ENCODE measurements around the gene CRADD.

CRADD gene

DNA sequence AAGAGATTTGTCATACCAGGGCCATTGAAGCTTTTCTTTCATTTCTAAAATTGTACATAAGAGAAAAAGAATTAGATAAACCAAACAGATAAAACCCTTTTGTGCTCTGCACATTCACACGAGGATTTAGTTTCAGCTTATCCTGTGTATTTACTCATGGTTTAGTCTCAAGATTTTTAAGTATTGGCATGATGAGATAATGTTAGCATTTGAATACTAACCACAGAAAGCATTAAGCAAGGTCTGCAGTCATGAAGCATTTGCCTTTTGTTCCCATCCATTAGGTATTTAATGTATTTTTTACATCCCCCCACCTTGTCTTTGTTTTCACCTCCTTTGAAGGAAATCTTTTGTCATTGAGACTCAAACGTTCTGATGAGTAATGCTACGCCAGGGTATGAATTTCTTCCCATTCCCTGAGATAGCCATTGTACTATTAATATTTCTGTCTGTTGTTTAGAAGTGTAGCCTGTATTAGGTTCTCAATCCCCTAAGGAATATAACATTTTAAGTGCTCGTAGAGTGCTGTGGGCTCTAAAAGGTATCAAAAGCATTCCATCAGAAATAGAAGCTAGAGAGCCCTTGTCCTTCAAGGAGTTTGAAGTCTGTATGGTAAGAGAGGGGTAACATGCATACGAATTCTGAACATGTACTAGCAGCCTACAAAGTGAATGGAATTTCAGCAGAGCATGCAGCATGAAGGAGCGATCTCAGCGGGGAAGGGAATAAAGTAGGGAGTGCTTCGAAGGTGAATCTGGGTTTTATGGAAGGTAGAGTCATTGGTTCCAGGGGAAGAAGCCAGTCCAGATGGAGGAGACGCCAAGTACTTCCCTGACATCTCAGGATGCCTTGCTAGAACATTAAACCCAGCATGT is 22.3 kb downstream of the CRADD start:
- TF ChIP-seq, protein P1, sequence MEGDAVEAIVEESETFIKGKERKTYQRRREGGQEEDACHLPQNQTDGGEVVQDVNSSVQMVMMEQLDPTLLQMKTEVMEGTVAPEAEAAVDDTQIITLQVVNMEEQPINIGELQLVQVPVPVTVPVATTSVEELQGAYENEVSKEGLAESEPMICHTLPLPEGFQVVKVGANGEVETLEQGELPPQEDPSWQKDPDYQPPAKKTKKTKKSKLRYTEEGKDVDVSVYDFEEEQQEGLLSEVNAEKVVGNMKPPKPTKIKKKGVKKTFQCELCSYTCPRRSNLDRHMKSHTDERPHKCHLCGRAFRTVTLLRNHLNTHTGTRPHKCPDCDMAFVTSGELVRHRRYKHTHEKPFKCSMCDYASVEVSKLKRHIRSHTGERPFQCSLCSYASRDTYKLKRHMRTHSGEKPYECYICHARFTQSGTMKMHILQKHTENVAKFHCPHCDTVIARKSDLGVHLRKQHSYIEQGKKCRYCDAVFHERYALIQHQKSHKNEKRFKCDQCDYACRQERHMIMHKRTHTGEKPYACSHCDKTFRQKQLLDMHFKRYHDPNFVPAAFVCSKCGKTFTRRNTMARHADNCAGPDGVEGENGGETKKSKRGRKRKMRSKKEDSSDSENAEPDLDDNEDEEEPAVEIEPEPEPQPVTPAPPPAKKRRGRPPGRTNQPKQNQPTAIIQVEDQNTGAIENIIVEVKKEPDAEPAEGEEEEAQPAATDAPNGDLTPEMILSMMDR (conservative IDR thresholded peaks at IDR 0.05) = no peak
- no peak overlapping the region for H3K27ac ChIP-seq

DNA sequence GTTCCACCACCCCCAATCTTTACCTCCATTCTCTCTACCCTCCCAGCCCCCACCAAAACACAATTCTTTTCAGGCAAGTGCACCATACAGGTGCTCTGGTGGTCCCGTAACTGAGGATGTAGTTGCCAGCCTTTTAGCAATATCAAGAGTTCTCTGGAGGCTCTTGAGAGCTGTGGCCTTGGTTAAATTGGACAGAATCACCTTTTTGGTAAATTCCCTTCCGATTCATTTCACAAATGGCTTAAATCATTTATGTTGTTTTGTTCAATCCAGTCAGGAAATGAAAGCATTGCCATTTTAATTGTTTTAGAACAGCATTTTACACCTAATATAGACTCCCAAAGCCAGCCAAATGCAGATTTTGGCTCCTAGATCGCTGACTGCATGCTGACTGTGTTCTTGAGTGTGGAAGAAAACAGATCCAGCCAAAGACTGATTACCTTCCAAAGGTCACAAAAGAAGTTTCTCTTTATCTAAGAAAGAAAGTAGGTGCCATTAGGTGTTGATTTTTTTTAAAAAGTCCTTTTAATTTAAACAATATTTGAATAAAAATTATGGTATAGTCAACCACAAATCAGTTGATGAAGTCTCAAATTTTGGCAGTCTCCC is 25.6 kb downstream of the CRADD start:
- TF ChIP-seq, protein P1 (conservative IDR thresholded peaks at IDR 0.05) = no peak
- H3K27ac ChIP-seq = no peak overlapping the region

DNA sequence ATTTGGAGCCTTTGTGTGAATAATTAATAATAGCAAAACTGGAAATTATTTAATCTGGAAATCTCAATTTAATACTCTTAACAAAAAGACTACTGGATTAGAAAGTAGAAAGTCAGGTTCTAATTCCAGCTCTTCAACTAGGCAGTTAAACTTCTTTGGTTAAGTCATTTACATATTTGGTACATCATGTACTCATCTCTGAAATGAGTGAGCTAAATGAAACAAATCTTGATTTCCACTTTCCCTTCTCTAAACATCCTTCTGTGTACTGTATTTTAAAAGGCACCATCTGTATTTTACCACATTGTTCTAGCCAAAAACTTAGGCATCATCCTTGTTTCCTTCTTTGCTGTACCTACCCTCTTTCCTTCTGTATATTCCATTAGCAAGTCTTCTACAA is 26.9 kb downstream of the CRADD start:
- H3K27ac ChIP-seq = peak overlapping the region; percentile 63
- TF ChIP-seq, protein P1 (conservative IDR thresholded peaks at IDR 0.05) = no peak

DNA sequence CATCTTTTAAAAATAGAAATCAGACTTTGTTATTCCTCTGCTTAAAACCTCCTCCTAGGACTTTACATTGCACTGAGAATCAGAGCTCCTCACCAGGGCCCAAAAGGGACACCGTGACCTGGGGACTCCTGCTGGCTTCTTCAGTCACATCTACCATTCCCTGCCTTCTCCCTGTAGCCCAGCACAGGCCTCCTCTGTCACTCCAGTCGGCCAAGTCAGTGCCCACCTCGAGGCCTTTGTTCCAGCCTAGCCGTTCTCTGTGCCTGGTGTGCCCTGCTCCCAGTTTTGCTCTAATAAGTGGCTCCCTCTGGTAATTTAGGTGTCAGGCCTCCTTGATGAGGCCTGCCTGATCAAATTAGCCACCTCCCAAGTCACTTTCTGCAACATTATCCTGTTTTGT is 27.4 kb downstream of the CRADD start:
- H3K27ac ChIP-seq = peak overlapping the region; percentile 63
- TF ChIP-seq, protein P1 (conservative IDR thresholded peaks at IDR 0.05) = no peak

DNA sequence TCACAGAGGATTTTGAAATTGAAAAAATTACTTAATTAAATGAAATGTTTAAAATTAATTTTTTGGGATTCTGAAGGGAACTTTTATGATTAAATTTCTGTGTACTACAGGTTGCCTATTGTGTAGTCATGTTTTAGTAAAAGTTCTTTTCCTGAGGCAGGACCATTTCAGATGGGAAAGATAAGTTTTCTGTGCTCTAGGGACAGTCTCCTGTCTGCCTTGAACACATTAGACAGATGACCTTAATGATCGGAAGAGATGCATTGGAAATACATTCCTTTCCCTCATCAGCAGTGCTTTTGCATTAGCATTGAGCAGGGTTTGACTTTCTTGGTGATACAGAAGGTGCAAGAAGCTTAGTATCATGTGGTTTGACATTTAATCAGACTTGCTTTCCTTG is 28.1 kb downstream of the CRADD start:
- peak overlapping the region; percentile 63 for H3K27ac ChIP-seq

DNA sequence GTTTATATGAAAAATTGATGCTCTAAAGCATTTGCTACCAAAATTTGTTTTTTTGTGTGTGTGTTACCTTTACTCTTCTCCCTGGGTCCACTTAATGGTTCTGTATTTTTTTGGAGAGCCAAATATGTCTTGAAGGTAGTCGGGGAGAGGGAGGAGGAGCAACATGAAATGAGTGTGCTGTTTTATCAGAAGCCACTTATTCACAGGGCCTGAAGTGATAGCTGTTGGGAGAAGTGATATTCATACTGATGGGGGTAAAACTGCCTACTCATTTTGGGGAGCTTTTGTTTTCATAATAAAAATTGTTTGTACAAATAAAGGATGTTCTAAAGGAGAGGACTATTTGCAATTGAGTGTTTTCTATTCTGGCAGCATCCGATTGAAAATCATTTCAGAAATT is 29.2 kb downstream of the CRADD start:
- TF ChIP-seq, protein P1 (conservative IDR thresholded peaks at IDR 0.05) = no peak

More for the DNA sequence above, 28.1 kb downstream of the CRADD start:
- TF ChIP-seq, protein P1 (conservative IDR thresholded peaks at IDR 0.05) = no peak

DNA sequence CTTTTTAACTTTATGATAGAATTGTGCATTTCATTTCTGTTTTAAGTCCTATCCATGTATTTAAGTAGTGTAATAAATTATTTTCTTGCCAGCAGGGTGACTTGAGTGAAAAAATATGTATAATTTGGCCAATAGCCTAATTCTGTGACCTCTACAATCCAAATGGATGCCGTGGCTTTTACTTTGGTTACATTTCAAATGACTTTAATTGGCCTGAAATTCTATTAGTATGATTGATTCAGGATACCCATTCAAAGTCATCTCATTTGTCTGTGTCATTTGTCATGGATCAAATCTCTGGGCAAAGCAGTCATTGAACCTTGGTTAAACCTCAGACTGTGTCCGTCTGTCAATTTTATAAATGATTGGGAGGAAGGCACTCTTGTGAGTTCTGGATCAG is 29.6 kb downstream of the CRADD start:
- H3K27ac ChIP-seq = no peak overlapping the region
- TF ChIP-seq, protein P1 (conservative IDR thresholded peaks at IDR 0.05) = no peak

More for the DNA sequence above, 29.2 kb downstream of the CRADD start:
- H3K27ac ChIP-seq = no peak overlapping the region

Measured in VCaP (cell line).